H1 (cell line): ENCODE data around the gene PTPRCAP. TPM values are rescaled to one million over a fixed set of nuclear protein-coding genes. Genes with fewer than 3 reads are reported as not detected.

ENCODE experiments used
- JUND ChIP-seq: IDR thresholded peaks from 2 replicates; pipeline ENCODE4 v1.6.1; 2011; ENCODE audit warnings: mild to moderate bottlenecking, improper control_type of control experiment, low read length
- polyA plus RNA-seq, 7 experiments: library from polyadenylated mRNA; depleted of rRNA in 3 of 7; stranded (reverse) in 5 of 7; unstranded in 2 of 7; fragments of >200 nt in 5 of 7; fragments of 200-250 nt in 2 of 7; gene quantifications; 1 replicate in 5 of 7; 2 replicates in 1 of 7; 4 replicates in 1 of 7; pipeline versions ENCODE4 v1.2.1 to v1.2.3, GENCODE V29; 2011 to 2013; ENCODE audit warnings: missing spikeins in 2 of 7, mixed read lengths in 2 of 7
- total RNA-seq: library from RNA; stranded (reverse); fragmentation: NEBNext Ultra II Directional; extraction: Animal tissue kit (Norgen Biotek cat#: 25700); gene quantifications from 2 replicates; pipeline ENCODE4 v1.2.1, GENCODE V29; 2021

The PTPRCAP gene
- total and polyA plus RNA-seq, 2 of the 8 experiments (the other 6 are each of a cell fraction or from before 2014, with no cell fraction given): 0.78 to 6.7 TPM

DNA sequence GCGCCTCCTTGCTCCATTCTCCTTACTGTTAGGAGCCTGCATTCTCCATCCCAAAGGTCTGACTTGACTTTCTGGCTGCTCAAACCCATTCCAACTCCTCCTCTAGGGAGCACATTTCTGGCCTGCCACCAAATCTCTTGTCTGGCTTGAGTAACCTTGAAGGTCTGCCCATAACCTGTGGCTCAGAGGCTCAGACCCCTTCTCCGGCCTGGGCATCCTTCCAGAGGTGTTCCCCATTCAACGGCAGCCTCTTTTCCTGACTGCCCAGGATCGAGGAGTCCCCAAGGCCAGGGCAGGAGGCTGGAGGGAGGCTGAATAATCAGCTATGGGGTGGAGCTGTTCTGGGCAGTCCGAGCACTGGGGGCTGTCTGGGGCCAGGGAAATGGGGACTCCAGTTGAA is 43.5 kb downstream of the PTPRCAP start (continued):
- TF ChIP-seq JUND: no peak
